NT2/D1 (cell line): ENCODE measurements around the gene SCLY.
A peak's percentile ranks its signal among the peaks of the same experiment; 100 is the strongest.

Experiments
- DNase-seq: peaks from one replicate; pipeline ENCODE4 v3.0.0-alpha.2; 2011; ENCODE audit warnings: low read depth, low spot score
- H3K27me3 ChIP-seq: 2 replicates; pipeline ENCODE4 v1.6.0; 2011; ENCODE audit warnings: mild to moderate bottlenecking; ENCODE audit not compliant: insufficient read length, insufficient read depth
- H3K36me3 ChIP-seq: 2 replicates; pipeline ENCODE4 v1.6.1; 2011; ENCODE audit warnings: mild to moderate bottlenecking, low read length, mixed read lengths; ENCODE audit not compliant: insufficient read depth, insufficient read length
- H3K4me1 ChIP-seq: 2 replicates; pipeline ENCODE4 v1.5.1; 2011; ENCODE audit not compliant: insufficient read depth, insufficient read length
- H3K4me3 ChIP-seq: 2 replicates; pipeline ENCODE4 v1.5.1; 2011; ENCODE audit warnings: low read depth; ENCODE audit not compliant: insufficient read length
- H3K9ac ChIP-seq: 2 replicates; pipeline ENCODE4 v1.6.0; 2011; ENCODE audit warnings: low read depth; ENCODE audit not compliant: insufficient read length
- H3K9me3 ChIP-seq: 2 replicates; pipeline ENCODE4 v1.5.1; 2011; ENCODE audit warnings: mild to moderate bottlenecking, low read length; ENCODE audit not compliant: insufficient read depth
- SUZ12 ChIP-seq: IDR thresholded peaks from 2 replicates; pipeline ENCODE4 v1.6.1; 2011; ENCODE audit not compliant: insufficient read length, insufficient read depth; ENCODE audit errors: extremely low read depth
- YY1 ChIP-seq: IDR thresholded peaks from 2 replicates; pipeline ENCODE4 v1.6.1; 2011; ENCODE audit not compliant: insufficient read length, insufficient read depth
- ZNF274 ChIP-seq: IDR thresholded peaks from 2 replicates; pipeline ENCODE4 v1.6.1; 2011; ENCODE audit warnings: mild to moderate bottlenecking, low read depth, low read length

Gene SCLY

DNA sequence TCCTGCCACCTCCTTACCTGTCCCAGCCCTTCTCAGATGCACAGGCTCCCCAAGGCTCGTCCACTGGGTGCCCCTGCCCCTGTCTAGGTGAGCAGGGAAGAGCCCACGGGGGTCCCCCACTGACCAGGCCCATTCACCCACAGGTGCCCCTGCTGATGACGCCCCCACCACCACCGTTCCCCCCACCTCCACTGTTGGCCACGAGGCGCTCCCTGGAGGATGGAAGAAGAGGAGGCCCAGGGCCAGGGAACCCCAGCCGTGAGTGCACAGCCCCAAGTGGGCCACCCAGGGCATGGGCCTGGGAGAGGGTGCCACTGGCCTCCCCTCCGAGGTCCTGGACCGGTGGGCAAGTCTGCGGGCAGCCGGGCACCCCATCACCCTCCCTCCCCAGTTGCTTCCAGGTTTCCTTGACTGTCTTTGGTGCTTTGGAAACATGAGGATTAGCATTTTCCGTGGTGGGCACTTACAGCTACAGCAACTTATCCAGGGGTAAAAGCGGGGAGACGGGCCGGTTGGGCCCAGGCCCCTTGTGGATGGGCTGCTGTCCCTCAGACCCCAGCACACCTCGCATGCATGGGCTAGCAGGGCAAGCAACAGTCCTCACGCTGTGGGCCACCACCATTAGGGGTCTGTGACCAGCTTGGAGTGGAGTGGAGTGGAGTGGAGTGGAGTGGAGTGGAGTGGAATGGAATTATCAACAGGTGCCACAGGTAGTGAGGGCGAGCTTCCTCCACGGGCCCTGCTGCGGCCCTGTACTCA is 64.5 kb downstream of the SCLY start:
- Histone ChIP-seq H3K36me3 (no peaks in the 10 kb centered on the region), H3K9ac (no peak overlapping the region), H3K4me3 (no peak overlapping the region), H3K4me1 (peaks cover 22% of the 10 kb centered on the region), H3K27me3 (no peaks in the 10 kb centered on the region), H3K9me3 (no peaks in the 10 kb centered on the region)
- DNase-seq = no peak
- no peak for TF ChIP-seq SUZ12
- no peak for TF ChIP-seq YY1
- TF ChIP-seq ZNF274 = no peak

DNA sequence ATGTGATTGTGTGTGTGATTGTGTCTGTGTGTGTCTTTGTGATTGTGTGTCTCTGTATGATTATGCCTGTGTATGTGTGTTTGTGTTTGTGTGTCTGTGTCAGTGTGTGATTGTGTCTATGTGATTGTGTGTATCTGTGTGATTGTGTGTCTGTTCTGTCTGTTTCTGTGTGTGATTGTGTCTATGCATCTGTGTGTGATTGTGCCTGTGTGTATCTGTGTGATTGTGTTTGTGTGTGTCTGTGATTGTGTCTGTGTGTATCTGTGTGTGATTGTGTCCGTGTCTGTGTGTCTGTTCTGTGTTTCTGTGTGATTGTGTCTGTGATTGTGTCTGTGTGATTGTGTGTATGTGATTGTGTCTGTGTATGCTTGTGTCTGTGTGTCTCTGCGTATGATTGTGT is 65.5 kb downstream of the SCLY start:
- Histone ChIP-seq H3K9ac (no peak overlapping the region), H3K9me3 (no peaks in the 10 kb centered on the region), H3K36me3 (no peaks in the 10 kb centered on the region), H3K27me3 (no peaks in the 10 kb centered on the region), H3K4me1 (peaks cover 18% of the 10 kb centered on the region), H3K4me3 (no peak overlapping the region)
- DNase-seq = no peak
- TF ChIP-seq SUZ12 (no peak), YY1 (no peak), ZNF274 (no peak)

GRCh38 chr2:238126775-238127164 is 66.0 kb downstream of the SCLY start:
- Histone ChIP-seq H3K9ac (peak overlapping the region; percentile 78), H3K36me3 (no peaks in the 10 kb centered on the region), H3K4me3 (no peak overlapping the region), H3K9me3 (no peaks in the 10 kb centered on the region), H3K4me1 (peaks cover 18% of the 10 kb centered on the region), H3K27me3 (no peaks in the 10 kb centered on the region)
- DNase-seq = no peak
- TF ChIP-seq YY1 (no peak), ZNF274 (no peak), SUZ12 (no peak)

- no peaks in the 10 kb centered on the region for H3K9me3 ChIP-seq
- TF ChIP-seq SUZ12 (no peak), YY1 (no peak), ZNF274 (no peak)
- no peaks in the 10 kb centered on the region for H3K27me3 ChIP-seq
- peaks cover 18% of the 10 kb centered on the region for H3K4me1 ChIP-seq
- DNase-seq = no peak
- peak overlapping the region; percentile 78 for H3K9ac ChIP-seq
- H3K36me3 ChIP-seq = no peaks in the 10 kb centered on the region
- H3K4me3 ChIP-seq = no peak overlapping the region
These were observed 66.6 kb downstream of the SCLY start for GRCh38 chr2:238127165-238128060.

DNA sequence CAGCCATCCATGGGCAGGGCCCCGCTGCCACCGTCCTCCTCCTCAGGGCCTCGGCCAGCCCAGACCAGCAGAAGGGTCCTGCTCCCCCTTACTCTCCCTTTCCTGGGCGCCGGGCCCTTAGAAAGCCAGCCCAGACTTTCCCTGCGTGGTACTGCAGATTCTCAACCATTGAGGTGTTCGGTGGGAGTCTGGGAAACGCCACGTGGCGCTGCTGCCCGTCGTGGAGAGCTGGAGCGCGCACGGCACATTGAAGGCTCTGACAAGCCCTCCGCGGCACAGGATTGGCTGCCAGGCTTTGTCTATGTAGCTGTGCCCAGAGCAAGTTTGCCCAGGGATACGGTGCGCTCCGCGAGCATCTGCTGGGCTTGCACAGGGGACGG is 67.2 kb downstream of the SCLY start:
- Histone ChIP-seq H3K9me3 (no peaks in the 10 kb centered on the region), H3K4me3 (no peak overlapping the region), H3K9ac (peak overlapping the region; percentile 59), H3K36me3 (no peaks in the 10 kb centered on the region), H3K4me1 (peaks cover 18% of the 10 kb centered on the region), H3K27me3 (no peaks in the 10 kb centered on the region)
- DNase-seq = no peak
- TF ChIP-seq ZNF274 (no peak), SUZ12 (no peak), YY1 (no peak)

DNA sequence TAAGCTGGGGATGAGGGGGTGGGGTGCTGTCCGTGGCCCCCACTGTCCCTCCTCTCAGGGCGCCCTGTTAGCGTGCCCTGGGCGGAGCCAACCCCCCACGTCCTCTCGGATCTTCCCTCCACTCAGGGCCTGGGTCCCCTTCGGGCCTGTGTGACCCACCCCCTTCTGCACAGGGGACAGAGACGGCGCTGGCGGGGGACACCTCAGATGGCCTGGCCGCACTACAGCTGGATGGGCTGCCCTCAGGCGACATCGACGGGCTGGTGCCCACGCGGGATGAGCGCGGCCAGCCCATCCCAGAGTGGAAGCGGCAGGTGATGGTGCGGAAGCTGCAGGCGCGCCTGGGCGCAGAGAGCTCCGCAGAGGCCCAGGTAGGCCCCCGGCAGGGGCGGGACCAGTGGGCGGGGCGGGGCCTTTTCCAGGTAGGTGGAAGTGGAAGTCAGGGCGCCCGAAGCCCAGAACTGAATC is 67.8 kb downstream of the SCLY start:
- no peak overlapping the region for H3K9ac ChIP-seq
- H3K9me3 ChIP-seq = no peaks in the 10 kb centered on the region
- DNase-seq = no peak
- H3K4me3 ChIP-seq = no peak overlapping the region
- TF ChIP-seq ZNF274 (no peak), SUZ12 (no peak), YY1 (no peak)
- H3K27me3 ChIP-seq = no peaks in the 10 kb centered on the region
- no peaks in the 10 kb centered on the region for H3K36me3 ChIP-seq
- H3K4me1 ChIP-seq = peaks cover 18% of the 10 kb centered on the region
